K562 (cell line): Measurements from ENCODE around the gene SLC7A9.

Source experiments
- CBFA2T2 ChIP-seq: fragments of 450-650 bp; conservative IDR thresholded peaks from 2 replicates; pipeline ENCODE4 v1.6.1; 2017; ENCODE audit warnings: mild to moderate bottlenecking
- MYNN ChIP-seq, 2 experiments: sonication (generic); formaldehyde crosslinking in 1 of 2; IDR thresholded peaks; 2 replicates each; pipeline versions ENCODE4 v1.5.0 to v1.6.1; 2016 to 2020; ENCODE audit warnings: antibody characterized with exemption in 1 of 2, missing genetic modification reagents in 1 of 2
- UBTF ChIP-seq, 2 experiments: IDR thresholded peaks; 2 replicates each; pipeline ENCODE4 v1.6.1; 2012; ENCODE audit warnings: improper control_type of control experiment in 2 of 2, low read depth in 2 of 2, low read length in 2 of 2, borderline replicate concordance in 1 of 2

DNA sequence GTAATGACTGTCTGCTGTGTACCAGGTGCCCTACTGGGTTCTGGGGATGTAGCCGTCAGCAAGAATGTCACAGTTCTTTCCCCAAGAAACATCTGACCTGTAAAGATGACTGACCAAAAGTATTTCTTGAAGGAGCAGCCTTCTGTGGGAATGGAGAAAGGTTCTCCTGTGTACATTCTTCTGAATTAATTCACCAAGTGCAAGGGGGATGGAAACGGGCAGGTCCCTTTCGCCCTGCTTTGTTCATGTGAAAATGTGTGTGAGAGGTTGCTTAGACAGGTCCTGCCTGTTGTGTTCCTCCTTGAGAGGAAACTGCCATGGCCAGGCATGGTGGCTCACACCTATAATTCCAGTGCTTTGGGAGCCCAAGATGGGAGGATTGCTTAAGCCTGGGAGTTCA is 57.0 kb downstream of the SLC7A9 start:
- no peak for TF ChIP-seq UBTF (IDR thresholded peaks at IDR 0.05; ENCODE audit: borderline replicate concordance in 1 of 2, low read depth in 2 of 2, low read length in 2 of 2)
- no peak for TF ChIP-seq CBFA2T2
- no peak for TF ChIP-seq MYNN (IDR thresholded peaks at IDR 0.05)
- no peak for TF ChIP-seq MYNN (CRISPR knock-in tag; IDR thresholded peaks at IDR 0.05)
